NCI-H1694 treated with DMSO at 0.1 percent for 48 hours (cell line): ENCODE results near the gene AFF3.
A peak's percentile ranks its signal among the peaks of the same experiment; 100 is the strongest.
"Not testable (repeated sequence)": the region's sequence is repeated elsewhere in the genome, so short reads cannot be mapped to it uniquely, and the experiment has no call there.

Experiments used
- DNase-seq: peaks from one replicate; lab custom pipeline; 2025; lab: John Stamatoyannopoulos, UW

The AFF3 gene

DNA sequence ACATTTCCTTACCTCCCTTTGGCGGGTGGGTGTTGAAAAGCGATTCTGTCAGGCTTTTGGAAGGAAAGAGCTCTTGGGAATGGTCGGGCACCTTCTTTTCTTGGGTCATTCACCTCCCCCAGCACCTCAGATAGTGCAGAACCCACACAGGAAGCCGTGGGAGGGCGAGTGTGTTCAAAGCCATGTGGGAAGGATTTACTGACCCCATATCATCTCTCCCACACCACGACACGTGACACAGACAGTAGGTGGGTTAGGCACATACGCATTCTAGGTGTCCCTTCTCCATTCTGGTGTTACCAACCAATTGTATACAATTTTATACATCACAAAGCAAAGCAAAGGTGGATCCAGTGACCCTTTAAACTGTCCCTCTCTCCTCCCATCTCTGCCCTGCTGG lies 388.9 kb downstream of the AFF3 start:
- no peak for DNase-seq

DNA sequence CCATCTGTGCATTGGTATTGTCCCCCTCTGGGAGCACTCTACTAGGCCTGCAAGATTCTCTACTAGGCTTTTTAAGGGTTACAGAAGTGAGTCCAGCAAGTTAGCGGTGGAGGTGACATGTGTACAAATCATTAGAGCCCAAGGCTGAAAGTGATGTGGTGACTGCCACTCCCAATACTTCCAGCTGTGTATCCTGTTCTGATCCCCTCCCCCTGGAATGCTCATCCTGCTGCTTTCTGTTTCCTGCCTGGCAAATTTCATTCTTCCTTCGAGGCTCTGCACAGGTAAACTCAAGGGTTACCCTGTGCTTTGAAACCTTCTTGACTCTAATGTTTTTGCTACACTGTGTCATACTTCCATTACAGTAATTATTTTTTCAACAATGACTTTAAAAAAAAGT lies 394.0 kb downstream of the AFF3 start:
- no peak for DNase-seq

DNA sequence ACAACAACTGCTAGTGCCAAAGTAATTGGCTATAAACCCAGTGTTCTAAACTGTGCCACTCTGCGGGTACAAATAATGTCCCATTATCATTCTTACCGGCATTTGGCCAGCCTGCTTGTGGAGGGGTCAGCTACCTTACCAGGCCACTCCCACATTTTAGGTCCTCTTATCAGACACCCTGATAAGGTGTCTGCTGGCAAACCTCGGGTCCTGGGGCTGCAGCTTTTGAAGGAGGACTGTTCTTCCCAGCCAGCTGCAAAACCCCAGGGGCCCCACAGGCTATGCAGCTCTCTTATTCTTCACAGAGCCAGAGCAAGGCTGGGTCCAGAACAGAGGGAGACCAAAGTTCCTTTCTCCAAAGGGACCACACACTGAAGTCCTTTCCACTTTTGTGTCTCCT lies 394.5 kb downstream of the AFF3 start:
- no peak for DNase-seq

DNA sequence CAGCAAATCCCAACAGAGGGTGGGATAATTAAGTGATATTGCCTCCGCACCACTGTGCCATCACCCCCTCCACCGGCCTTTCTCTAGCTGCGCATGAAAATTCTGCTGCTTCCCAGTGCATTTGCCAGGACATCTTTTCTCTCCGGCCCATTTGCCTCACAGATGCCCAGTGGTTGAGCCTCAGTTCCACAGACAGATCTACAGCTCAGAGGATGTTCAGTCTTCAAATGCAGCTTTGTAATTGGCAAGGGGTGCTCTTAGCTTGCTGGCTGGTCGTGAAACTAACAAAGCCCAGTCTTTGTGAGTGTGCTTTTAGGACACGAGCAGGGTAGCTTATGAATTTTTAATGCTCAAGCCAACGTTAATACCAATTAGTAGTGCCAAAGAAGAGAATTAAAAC lies 399.2 kb downstream of the AFF3 start:
- no peak for DNase-seq

DNA sequence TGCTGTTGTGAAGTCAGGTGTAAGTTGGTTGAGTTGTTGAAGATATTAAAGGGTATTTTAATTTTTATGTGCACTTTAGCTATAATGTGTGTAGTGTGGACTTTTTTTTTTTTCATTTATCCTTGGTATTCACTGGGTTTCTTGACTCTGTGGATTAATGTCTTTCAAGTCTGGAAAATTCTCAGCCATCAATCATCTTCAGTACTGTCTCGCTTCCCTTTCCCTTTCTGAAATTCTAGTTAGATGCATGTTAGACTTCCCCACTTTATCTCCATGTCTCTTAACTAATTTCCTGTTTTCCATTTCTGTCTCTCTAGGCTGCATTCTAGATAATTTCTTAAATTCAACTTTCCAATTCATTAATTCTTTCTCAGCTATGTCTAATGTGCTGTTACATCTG lies 404.9 kb downstream of the AFF3 start:
- DNase-seq: no peak

DNA sequence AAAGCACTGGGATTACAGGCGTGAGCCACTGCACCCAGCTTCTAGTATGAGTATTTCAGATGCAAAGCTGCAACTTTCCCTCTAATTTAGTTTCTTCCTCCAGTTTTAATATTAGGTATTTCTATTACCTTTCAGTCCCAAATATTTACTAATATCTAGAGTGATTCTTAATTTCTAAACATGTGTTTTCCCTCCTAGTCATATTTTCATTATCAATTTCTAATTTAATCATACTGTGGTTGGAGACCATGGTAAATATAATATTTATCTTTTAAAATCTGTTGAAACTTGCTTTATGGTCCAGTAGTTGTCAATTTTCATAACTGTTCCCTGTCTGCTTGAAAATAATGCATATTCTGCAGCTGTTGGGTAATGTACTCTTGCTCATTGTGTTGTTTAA lies 406.6 kb downstream of the AFF3 start:
- DNase-seq: no peak

DNA sequence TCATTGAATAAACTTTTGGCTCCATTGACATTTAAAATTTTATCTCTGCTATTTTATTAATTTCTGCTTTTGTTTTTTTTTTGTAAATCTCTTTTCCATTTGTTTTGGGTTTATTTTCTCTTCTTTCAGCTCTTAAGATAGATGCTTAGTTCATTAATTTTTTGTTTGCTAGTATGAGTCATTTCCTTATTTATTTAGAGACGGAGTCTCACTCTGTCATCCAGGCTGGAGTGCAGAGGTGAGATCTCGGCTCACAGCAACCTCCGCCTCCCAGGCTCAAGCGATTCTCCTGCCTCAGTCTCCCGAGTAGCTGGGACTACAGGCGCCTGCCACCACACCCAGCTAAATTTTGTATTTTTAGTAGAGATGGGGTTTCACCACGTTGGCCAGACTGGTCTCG lies 407.1 kb downstream of the AFF3 start:
- not testable (repeated sequence) for DNase-seq

DNA sequence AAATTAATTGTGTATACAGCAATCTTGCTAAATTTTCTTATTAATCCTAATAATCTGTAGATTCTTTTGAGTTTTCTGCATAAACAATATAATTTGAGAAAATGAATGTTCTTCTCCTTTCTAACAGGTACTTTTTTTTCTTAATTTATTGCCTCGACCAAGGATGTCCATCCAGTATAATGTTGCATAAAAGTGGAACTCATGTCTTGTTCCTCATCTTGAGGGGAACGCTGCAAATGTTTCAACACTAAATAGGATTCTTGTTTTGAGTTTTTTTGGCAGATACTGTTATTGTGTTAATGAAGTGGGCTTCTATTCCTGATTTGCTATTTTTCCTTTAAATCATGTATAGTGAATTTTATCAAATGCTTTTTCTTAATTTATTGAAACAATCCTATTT lies 408.2 kb downstream of the AFF3 start:
- DNase-seq: no peak

DNA sequence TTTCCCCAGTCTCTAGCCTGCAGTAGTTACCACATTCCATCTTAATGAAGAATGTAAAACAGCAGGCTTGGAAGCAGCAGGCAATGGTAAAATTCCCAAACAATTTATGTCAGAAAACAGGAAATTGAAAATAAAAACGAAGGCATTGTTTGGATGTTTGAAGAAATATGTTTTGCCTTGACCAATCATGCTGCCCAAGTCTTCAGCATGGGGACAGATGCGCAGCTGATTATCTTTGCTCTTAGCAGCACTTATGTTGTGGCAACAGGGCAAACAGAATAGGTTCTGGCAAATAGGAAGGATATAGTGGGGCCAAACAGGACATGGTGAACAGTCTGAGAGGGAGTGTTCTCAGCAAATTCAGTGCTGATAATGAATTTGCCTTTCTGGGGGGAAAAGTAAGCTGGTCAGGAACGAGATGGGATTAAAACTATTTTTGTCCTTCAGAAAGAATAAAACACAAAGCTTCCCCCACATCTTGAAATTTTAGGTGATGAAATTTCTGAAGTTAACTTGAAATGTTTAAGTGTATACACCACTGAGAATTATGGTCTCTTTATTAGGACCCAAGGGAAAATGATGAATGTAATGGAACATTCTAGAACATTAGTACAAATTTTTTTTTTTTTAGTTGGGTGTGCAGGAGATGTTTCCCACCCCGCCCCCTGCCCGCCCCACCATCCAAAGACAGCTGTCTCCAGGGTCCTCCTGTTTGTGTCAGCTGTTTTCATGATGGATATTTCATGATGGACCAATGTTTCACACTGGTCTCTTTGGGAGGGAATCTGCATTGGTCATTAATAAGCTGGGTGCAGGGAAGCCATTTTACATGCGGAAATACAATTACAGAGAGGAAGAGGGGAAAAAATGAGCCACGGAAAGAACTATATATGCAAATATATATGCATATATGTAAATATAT lies 413.0 kb downstream of the AFF3 start:
- DNase-seq: no peak

DNA sequence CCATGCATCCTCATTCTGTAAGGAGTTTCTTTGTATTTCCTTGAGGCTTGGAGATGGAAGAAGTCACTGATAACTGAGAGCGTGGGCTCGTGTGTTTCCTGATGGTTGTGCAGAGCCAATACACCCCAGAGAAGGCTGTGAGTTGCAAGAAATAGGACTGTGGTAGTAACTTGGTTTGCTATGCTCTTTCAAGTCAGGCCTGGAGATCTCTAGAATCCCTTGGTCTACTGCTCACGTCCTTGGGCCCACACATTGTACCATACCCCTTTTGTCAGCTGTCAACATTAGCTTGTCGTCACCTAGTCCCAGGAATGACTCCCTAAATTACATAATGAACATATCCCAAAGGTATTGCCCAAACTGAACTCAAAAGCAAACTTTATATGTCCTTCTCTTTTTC lies 414.2 kb downstream of the AFF3 start:
- no peak for DNase-seq

DNA sequence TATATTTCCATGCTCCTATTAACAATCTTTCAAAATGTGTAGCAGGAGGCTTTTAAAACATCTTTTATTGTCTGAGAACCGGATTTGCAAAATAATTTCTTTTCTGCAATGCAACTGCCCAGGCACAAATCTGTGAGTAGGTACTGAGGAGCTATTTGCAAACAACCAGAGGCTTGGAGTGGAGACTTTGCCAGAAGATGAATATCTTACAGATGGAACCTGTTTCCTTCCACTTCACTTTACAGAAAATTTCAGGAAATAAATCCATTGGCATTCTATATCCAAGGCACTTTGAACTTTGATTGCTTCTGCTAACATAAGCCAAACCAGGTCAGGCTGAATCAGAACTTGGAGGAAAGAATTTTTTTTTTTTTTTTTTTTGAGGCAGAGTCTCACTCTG lies 415.2 kb downstream of the AFF3 start:
- DNase-seq: no peak

DNA sequence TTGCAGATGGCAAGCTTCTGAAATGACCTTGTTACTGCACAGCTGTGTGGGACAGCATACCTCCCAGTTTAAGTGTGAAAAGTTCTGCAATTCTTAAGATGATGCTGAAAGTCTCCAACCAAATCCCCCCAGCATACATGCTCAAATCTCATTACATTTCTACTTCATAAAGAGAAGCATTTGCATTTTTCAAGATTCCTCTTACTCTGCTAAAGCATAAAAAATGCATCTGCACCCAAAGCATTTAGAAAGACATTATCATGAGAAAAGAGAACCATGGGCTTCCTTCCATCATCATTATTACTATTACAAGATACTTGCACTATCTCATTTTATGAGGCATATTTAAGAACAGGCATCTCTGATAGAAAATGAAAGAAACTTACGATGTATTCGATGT lies 415.7 kb downstream of the AFF3 start:
- DNase-seq: no peak

DNA sequence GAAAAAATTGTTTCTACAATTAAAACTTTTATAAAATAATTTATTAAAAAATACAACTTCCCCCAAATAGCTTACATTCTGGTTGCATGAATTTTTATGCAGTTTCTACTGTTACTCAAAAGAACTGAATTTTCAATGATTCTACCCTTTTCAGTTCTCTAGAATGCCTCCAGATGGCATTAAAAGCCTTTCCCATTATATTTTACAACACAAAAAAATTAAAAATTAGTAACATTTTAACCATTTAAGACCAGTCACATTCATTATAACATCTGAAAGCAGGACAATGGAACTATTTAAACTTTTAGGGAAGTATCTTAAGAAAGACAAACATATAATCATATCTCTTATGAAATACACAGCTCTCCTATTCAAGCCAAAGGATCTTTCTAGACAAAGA lies 416.6 kb downstream of the AFF3 start:
- DNase-seq: peak; percentile 10

DNA sequence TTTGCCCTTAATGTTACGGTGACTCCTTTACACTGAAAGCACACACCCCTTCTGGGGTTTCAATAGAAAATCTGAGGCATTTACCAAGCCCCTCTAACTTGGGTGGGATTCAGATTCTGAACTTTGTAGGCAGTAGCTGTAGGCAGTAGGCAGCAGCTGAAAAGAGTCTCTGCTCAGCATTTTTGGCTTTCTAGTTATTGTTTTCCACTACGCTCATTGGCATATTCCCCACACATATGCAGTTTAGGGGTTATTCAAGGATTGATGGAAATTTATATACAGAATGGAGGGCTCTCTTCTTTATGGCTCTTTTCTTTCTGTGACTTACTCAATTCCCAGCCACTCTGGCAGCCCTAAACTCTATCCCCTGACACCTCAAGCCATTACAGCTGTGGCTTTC lies 419.9 kb downstream of the AFF3 start:
- no peak for DNase-seq

DNA sequence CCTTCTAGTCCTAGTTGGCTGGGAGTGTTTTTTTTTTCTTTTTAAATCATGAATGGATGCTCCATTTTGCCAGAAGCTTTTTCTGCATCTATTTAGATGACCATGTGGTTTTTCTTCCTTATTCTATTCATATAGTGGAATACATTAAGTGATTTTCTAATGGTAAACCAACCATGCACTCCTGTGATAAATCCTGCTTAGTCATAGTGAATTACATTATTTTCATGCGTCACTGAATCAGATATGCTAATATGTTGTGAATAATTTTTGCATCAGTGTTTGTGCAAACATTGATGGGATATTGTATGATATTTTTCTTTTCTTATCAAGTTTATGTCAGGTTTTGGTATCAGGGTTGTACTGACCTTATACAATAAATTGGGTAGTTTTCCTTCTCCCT lies 423.3 kb downstream of the AFF3 start:
- DNase-seq: no peak

DNA sequence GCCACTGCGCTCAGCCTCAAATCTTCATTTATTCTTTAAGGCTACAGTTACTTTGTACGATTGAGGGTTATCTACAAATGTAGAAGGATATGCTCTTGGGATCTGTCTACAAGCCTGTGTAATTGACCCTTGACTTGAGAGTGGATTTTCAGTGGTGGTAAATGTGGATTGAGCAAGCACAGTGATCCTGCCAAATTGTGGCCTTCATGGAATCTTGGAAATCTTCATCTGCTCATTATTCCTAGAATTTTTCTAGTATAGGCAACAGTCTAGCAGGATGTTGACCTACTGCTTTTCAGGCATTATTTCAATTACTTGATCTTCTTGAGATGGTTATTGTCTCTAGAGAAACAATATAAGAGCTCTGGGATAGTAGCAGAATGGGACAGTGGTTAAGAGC lies 426.4 kb downstream of the AFF3 start:
- no peak for DNase-seq

DNA sequence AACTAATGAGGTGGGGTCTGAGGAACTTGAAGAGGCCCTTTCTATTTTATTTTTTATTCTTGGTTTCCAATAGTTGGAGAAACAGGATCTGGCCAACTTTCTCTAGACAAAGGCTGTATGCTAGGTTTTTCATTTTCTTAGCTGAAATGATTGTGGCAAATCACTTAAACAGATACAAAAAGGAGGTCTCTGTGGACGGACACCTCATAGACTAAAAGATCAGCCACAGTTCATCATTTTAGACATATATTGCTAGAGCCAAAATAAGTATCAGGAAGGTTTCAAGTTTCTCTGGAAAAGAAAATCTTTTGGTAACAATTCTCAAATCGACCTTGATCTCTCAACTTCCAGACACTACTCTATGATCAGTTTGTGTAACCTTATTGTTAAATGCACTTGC lies 428.0 kb downstream of the AFF3 start:
- no peak for DNase-seq

DNA sequence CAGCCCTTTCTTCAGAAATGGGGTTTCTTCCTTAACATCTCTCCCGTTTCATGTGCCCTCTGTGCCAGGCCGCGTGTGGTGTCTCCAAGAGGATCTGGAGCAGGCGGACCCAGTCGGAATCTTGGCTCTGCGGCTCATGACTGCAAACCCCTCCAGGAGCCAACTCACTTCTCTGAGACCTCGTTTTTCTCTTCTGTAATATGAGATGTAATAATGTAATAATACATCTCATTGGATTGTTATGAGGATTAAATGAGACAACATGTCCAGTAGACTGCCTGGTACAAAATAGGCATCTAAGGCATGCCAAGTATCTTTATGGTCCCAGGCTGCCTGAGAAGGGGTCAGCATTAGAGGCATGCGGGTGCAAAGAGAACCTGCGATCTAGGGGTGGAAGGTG lies 431.2 kb downstream of the AFF3 start:
- DNase-seq: no peak

DNA sequence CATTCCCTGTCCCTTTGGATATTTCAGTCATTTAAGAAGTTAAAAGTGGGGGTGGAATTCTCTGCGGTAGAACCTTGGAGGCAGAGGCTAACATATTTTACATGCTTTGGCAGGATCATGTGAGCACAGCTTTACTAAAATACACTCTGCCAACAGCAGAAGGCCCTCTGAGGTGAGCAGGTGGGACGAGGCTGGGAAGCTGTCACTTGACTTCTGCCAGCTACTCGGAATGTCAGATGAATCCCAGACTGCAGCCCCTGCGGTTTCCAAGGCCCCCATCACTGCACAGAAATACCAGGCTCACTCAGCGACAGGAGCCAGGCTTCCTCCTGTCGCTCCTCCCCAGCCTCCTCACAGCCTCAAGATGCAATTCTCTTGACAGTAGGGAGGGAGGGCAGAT lies 431.7 kb downstream of the AFF3 start:
- DNase-seq: peak; percentile 85

DNA sequence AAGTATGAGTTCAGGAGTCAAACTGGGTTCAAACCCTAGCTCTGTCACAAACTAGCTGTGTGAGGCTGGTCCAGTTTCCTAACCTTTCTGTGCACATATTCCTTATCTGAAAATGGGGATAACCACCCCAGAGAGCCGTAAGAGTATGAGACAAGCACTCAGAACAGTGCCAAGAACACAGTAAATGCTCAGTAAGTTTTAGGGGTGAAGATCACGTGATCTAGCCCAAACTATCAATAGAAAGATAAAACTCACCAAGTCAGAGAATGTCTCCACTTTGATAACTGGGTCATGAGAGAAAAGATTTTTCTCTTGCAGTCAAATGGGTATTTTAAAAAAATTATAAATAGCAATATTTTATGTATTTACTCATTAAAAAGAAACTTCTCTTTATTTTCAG lies 433.2 kb downstream of the AFF3 start:
- DNase-seq: no peak

DNA sequence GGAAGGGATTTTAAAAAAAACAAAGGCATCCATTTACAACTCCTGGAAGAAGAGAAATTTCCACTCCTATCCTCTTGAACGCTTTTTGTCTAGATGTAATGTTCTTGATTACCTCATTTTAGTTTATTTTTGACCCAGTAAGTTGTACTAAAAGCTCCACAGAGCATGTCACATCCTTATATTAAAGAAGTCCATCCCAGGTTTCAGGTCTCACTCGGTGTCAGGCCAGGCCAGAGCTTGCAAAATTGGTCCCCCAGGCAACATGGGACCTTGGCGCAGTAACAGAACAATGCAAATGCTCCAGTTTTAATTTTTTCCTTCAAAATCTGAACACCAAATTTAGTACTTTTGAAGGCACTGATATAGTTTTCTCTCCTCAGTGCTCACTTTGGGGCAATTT lies 434.2 kb downstream of the AFF3 start:
- DNase-seq: no peak

DNA sequence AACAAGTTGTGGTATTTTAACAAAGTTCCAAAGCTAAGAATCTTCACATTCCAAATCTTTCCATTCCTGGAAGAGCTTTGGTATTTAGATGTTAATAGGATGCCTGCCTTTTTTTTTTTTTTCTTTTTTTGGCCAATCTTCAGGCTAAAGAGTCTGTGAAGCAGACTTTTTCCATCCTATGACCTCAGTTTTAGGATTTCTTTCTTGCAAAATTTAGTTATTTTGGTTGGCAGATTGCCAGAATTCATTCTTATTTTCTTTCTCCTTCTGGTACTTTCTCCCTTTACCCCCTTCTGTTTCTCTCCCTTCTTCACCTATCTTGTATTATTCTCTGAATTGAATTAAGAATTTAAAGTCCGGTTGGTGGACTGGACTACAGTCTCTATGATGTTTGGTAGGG lies 434.8 kb downstream of the AFF3 start:
- DNase-seq: no peak

DNA sequence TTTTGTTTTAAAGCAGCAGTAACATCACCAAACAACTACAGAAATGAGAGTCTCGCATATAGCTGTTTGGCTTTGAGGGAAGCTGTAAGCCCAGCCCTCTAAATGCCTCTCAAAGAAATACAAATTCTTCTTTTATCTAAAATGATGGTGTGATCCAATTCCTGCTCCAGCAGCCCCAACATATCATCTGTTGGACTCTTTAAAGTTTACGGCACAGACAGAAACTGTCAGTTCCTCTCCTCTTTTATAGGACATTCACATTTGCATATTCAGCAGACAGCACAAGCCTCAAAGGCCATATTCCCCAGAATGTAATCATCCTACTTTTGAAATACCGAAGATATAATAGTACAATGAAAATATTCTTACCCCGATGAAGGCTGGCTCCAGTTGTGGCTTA lies 435.7 kb downstream of the AFF3 start:
- no peak for DNase-seq

DNA sequence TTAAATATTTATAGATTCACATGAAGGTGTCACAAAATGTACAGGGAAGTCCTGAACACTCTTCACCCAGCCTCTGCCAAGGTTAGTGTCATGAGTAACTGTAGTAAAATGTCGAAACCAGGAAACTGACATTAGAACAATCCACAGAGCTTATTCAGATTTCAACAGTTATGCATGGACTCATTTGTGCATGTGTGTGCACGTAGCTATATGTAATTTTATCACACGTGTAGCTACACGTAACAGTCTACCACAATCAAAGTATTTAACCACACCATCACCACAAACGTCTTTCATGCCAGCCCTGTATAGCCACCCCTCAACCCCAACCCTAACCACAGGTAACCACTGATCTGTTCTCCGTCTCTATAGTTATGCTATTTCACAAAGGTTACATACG lies 440.9 kb downstream of the AFF3 start:
- DNase-seq: no peak
